HepG2 (cell line): Measurements from ENCODE around the gene PIM3. TPM values are rescaled to one million over a fixed set of nuclear protein-coding genes. Genes with fewer than 3 reads are reported as not detected.

Experiments
- BRD4 ChIP-seq: sonication (generic); formaldehyde crosslinking; IDR thresholded peaks from 2 replicates; pipeline ENCODE4 v1.4.0; 2020; ENCODE audit warnings: missing genetic modification reagents
- MATR3 ChIP-seq: sonication (generic); formaldehyde crosslinking; IDR thresholded peaks from 2 replicates; pipeline ENCODE4 v1.4.0; 2020; ENCODE audit warnings: missing genetic modification reagents
- MAX ChIP-seq: IDR thresholded peaks from 2 replicates; pipeline ENCODE4 v1.6.1; 2012; ENCODE audit warnings: inconsistent platforms
- NFAT5 ChIP-seq: sonication (generic); formaldehyde crosslinking; IDR thresholded peaks from 2 replicates; pipeline ENCODE4 v1.4.0; 2020; ENCODE audit warnings: missing genetic modification reagents
- RORA ChIP-seq: sonication (generic); formaldehyde crosslinking; IDR thresholded peaks from 2 replicates; pipeline ENCODE4 v1.5.0; 2020; ENCODE audit warnings: mild to moderate bottlenecking, missing genetic modification reagents, moderate library complexity
- RXRB ChIP-seq: IDR thresholded peaks from 2 replicates; pipeline ENCODE4 v1.6.1; 2016; ENCODE audit warnings: borderline replicate concordance, missing genetic modification reagents, missing compliant biosample characterization
- SAP130 ChIP-seq: IDR thresholded peaks from 2 replicates; pipeline ENCODE4 v1.6.1; 2016; ENCODE audit warnings: low read depth
- TCF7L2 ChIP-seq: IDR thresholded peaks from 2 replicates; pipeline ENCODE4 v1.6.1; 2011; ENCODE audit warnings: mild to moderate bottlenecking, low read depth, low read length, moderate library complexity
- YEATS2 ChIP-seq: sonication (generic); formaldehyde crosslinking; IDR thresholded peaks from 2 replicates; pipeline ENCODE4 v1.4.0; 2020; ENCODE audit warnings: missing genetic modification reagents, borderline replicate concordance
- ZNF292 ChIP-seq: sonication (generic); formaldehyde crosslinking; IDR thresholded peaks from 2 replicates; pipeline ENCODE4 v1.8.1; 2022; ENCODE audit warnings: mild to moderate bottlenecking, low read depth, missing genetic modification reagents, borderline replicate concordance
- ZNF362 ChIP-seq: sonication (generic); formaldehyde crosslinking; IDR thresholded peaks from 2 replicates; pipeline ENCODE4 v1.4.0; 2020; ENCODE audit warnings: missing genetic modification reagents, mild to moderate bottlenecking, borderline replicate concordance
- ZNF557 ChIP-seq: sonication (generic); formaldehyde crosslinking; IDR thresholded peaks from 2 replicates; pipeline ENCODE4 v1.4.0; 2020; ENCODE audit warnings: missing genetic modification reagents
- ZNF589 ChIP-seq: sonication (generic); formaldehyde crosslinking; conservative IDR thresholded peaks from 2 replicates; pipeline ENCODE4 v1.8.0; 2022; ENCODE audit warnings: mild to moderate bottlenecking, moderate library complexity, missing genetic modification reagents
- ZNF687 ChIP-seq: sonication (generic); formaldehyde crosslinking; IDR thresholded peaks from 2 replicates; pipeline ENCODE4 v1.5.1; 2020; ENCODE audit warnings: mild to moderate bottlenecking, missing genetic modification reagents, moderate library complexity
- ZNF691 ChIP-seq: sonication (generic); formaldehyde crosslinking; IDR thresholded peaks from 2 replicates; pipeline ENCODE4 v1.4.0; 2020; ENCODE audit warnings: missing genetic modification reagents, low read depth, mild to moderate bottlenecking, borderline replicate concordance
- polyA plus RNA-seq, 8 experiments: library from polyadenylated mRNA; depleted of rRNA in 3 of 8; stranded (reverse) in 7 of 8; unstranded in 1 of 8; fragments of >200 nt; fragmentation: Illumina TruSeq in 4 of 8; extraction: Trizol in 4 of 8; gene quantifications; 2 replicates each; pipeline versions ENCODE4 v1.2.1 to v1.2.3, GENCODE V29; 2011 to 2016; ENCODE audit warnings: low read depth in 4 of 8, missing spikeins in 1 of 8, mixed read lengths in 1 of 8; ENCODE audit not compliant: insufficient read depth in 1 of 8
- total RNA-seq, 5 experiments: library from RNA; depleted of rRNA; stranded (reverse); fragments of >200 nt; fragmentation: Illumina TruSeq; extraction: Trizol; gene quantifications; 2 replicates each; pipeline ENCODE4 v1.2.3, GENCODE V29; 2016; ENCODE audit warnings: low read depth in 1 of 5

Gene PIM3
- total and polyA plus RNA-seq, 2 of the 13 experiments (the other 11 are each of a cell fraction or from before 2014, with no cell fraction given): 21.6 to 31.2 TPM

- TF ChIP-seq RXRB (peak; percentile 5; the same call in 1 of the 2 replicates), ZNF557 (CRISPR knock-in tag) (no peak), ZNF362 (no peak), RORA (CRISPR knock-in tag) (no peak), YEATS2 (CRISPR knock-in tag) (no peak), SAP130 (CRISPR knock-in tag) (no peak; the same call in 1 of the 2 replicates), ZNF589 (CRISPR knock-in tag) (no peak), ZNF687 (CRISPR knock-in tag) (peak; percentile 91), NFAT5 (CRISPR knock-in tag) (no peak), BRD4 (CRISPR knock-in tag) (0 out of 2 replicates have a peak, but pooled peaks have one; percentile 10), ZNF292 (no peak), ZNF691 (peak; percentile 57; the same call in 1 of the 2 replicates), MAX (peak; percentile 72), TCF7L2 (no peak), MATR3 (CRISPR knock-in tag) (no peak)
- TF ChIP-seq, all 625 proteins: peak for 9
Measured at GRCh38 chr22:49954991-49955580, 5.5 kb upstream of the PIM3 start (continued).
